ENCODE results near the gene TET1. TPM values are rescaled to one million over a fixed set of nuclear protein-coding genes. Genes with fewer than 3 reads are reported as not detected.
A peak's percentile ranks its signal among the peaks of the same experiment; 100 is the strongest.

The TET1 gene
- total RNA-seq, 6 experiments from 2014 or later: 2.1 to 2.7 (median 2.5) TPM

DNA sequence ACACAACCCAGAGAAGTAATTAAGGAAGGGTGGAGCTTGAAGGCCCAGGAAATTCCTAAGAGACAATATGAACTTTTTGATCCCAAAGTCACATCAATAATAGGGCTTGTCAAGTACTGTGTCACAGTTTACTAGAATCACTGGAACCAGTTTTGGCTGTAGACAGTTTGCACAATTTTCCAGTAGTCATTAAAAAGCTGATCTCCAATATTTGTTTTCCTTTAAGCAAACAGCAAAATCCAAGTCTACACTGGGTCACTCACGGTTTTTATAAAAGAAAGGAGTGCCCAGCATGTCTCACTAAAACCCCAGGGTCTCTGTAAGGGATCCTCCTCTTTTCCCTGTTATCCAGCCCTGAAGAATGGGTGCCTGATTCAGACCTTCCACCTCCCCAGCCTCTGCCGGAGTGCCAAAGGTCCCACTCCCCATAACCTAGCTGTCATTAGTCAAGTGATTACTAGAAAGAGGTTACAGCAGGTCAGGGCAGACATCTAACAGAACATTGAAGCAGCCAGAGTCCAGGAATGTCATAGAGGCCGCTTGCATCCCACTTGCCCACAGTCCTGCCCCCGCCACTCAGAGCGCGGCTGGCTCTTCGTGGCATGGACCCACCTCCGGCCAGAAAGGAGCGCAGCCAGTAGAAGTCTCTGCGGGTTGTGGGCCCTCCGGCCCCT lies 33.4 kb upstream of the TET1 start:
- TF ChIP-seq, protein P1, sequence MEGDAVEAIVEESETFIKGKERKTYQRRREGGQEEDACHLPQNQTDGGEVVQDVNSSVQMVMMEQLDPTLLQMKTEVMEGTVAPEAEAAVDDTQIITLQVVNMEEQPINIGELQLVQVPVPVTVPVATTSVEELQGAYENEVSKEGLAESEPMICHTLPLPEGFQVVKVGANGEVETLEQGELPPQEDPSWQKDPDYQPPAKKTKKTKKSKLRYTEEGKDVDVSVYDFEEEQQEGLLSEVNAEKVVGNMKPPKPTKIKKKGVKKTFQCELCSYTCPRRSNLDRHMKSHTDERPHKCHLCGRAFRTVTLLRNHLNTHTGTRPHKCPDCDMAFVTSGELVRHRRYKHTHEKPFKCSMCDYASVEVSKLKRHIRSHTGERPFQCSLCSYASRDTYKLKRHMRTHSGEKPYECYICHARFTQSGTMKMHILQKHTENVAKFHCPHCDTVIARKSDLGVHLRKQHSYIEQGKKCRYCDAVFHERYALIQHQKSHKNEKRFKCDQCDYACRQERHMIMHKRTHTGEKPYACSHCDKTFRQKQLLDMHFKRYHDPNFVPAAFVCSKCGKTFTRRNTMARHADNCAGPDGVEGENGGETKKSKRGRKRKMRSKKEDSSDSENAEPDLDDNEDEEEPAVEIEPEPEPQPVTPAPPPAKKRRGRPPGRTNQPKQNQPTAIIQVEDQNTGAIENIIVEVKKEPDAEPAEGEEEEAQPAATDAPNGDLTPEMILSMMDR (IDR thresholded peaks at IDR 0.05): no peak
- peak; percentile 19 for DNase-seq
- no peaks in the 10 kb centered on the region for H3K9me3 Mint-ChIP-seq
- H3K4me1 Mint-ChIP-seq (ENCODE audit: low read depth): peaks cover 5% of the 10 kb centered on the region; the same call in 1 of the 2 replicates
- peak overlapping the region; percentile 94 for H3K4me3 Mint-ChIP-seq
- H3K27ac Mint-ChIP-seq: peak overlapping the region; percentile 78
- H3K27me3 Mint-ChIP-seq (ENCODE audit: insufficient read depth): no peaks in the 10 kb centered on the region; the same call in 1 of the 2 replicates
- H3K36me3 Mint-ChIP-seq (ENCODE audit: low read depth): peaks cover 4% of the 10 kb centered on the region

DNA sequence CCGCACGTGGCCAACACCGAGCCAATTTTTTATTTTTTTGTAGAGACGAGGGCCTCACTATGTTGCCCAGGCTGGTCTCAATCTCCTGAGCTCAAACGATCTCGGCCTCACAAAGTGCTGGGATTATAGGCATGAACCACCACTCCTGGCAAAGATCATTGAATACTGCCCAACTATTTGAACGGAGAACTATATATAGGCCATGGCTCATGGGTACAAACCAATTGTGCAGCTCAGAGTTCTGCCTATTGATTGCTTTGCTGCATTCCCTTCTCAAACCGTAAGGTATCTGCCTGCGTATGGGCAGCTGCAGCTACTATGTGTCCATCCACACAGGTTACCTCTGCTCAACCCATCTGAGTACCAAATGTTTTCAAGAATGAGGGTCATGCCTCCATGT lies 23.2 kb upstream of the TET1 start:
- no peak for DNase-seq
- Mint-ChIP-seq H3K4me3 (no peak overlapping the region), H3K4me1 (ENCODE audit: low read depth) (peaks cover 14% of the 10 kb centered on the region), H3K27me3 (ENCODE audit: insufficient read depth) (no peaks in the 10 kb centered on the region; the same call in none of the 2 replicates), H3K27ac (no peak overlapping the region), H3K9me3 (no peaks in the 10 kb centered on the region), H3K36me3 (ENCODE audit: low read depth) (no peaks in the 10 kb centered on the region)
- TF ChIP-seq, protein P1 (IDR thresholded peaks at IDR 0.05): no peak

DNA sequence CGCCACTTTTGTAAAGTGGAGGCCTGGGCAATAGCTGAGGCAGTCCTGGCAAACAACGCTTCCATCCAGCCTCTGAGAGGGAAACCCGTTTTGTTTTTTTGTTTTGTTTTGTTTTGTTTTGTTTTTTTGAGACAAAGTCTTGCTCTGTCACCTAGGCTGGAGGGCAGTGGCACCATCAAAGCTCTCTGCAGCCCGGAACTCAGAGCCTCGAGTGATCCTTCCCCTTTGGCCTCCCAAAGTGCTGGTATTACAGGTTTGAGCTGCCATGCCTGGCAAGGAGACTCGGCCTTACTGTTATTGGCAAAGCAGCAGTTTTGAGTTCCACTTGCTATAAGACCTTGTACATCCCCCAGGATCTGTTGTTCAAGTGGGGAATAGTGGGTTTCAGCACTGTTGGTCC lies 22.3 kb upstream of the TET1 start:
- Mint-ChIP-seq H3K27me3 (ENCODE audit: insufficient read depth) (no peaks in the 10 kb centered on the region; the same call in none of the 2 replicates), H3K36me3 (ENCODE audit: low read depth) (no peaks in the 10 kb centered on the region), H3K9me3 (no peaks in the 10 kb centered on the region), H3K4me3 (no peak overlapping the region), H3K4me1 (ENCODE audit: low read depth) (peaks cover 22% of the 10 kb centered on the region), H3K27ac (no peak overlapping the region)
- DNase-seq: no peak
- TF ChIP-seq, protein P1 (IDR thresholded peaks at IDR 0.05): no peak

DNA sequence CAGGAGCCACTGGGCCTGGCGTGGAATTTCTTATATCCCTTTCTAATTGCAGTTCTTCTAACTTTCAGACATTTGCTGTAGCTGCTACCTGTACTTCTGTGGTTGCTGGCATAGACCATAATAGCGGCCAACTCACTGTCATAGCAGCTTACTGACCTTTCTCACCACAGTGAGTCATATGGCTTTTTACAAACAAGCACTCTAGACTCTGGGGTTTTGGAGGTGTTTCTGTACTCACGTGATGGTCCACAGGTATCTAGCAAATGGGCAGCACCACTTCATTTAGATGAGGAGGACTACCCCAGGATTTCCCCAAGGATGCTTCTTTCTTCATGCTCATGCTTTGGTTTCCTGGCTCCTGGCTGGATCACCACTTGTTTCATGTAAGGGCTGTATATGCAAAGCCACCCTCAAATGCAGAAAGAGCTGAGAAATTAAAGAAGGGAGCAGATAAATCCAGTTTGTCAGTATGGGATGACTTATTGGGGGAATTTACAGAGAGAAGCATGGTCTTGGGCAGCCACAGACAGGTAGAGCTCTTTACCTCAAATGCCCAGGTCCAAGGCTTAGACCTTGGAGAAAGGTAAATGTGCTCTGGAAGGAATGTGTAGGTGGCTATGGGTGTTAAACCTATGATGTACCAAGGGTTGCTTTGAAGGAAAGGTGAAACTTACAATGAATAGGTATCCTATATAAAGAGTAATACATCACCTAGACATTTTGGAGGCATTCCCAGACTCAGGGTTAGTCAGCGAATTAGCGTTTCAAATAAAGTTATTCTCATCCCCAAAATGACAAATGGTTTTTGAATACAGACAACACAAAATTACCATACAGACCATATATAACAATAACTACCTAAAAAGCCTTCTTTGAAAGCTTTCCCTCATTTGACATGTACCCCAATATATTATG lies 16.9 kb upstream of the TET1 start:
- H3K9me3 Mint-ChIP-seq: no peaks in the 10 kb centered on the region
- peak; percentile 71 for DNase-seq
- H3K36me3 Mint-ChIP-seq (ENCODE audit: low read depth): no peaks in the 10 kb centered on the region
- peaks cover 2% of the 10 kb centered on the region for H3K27me3 Mint-ChIP-seq (ENCODE audit: insufficient read depth)
- peaks cover 39% of the 10 kb centered on the region for H3K4me1 Mint-ChIP-seq (ENCODE audit: low read depth)
- H3K27ac Mint-ChIP-seq: no peak overlapping the region
- TF ChIP-seq, protein P1 (IDR thresholded peaks at IDR 0.05): no peak
- no peak overlapping the region for H3K4me3 Mint-ChIP-seq

DNA sequence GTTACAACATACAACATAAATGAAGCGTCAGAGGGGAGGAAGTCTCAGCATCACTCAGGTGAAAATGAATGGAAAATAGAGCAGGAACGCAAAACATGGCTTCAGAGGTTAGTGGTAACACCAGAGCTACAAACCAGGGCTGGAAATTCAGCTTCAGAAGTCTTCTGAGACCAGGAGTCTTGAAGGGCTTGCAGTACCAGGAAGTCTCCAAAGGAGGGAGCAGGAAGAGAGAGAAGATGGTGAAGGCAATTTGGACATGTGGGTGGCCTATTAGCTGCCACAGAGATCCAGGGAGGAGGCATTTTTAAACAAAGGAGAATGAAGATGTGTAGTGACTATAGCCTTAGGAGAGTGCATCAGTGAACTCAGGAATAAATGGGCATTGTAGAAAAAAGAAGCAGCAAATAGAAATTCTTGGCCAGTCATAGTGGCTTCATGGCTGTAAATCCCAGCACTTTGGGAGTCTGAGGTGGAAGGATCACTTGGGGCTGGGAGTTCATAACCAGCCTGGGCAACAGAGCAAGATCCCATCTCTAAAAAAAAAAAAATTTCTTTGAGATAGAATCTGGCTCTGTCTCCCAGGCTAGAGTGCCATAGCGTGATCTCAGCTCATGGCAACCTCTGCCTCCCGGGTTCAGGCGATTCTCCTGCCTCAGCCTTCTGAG lies 9.3 kb upstream of the TET1 start:
- Mint-ChIP-seq H3K4me3 (no peak overlapping the region), H3K9me3 (no peaks in the 10 kb centered on the region), H3K36me3 (ENCODE audit: low read depth) (no peaks in the 10 kb centered on the region), H3K27ac (no peak overlapping the region), H3K4me1 (ENCODE audit: low read depth) (peaks cover 26% of the 10 kb centered on the region), H3K27me3 (ENCODE audit: insufficient read depth) (peaks cover 5% of the 10 kb centered on the region)
- DNase-seq: peak; percentile 80
- TF ChIP-seq, protein P1 (IDR thresholded peaks at IDR 0.05): peak; percentile 86

All from HFFc6 (cell line).